Mesendoderm (in vitro differentiated cells): Measurements from ENCODE around the gene ARL5C.
"Not testable (repeated sequence)": the region's sequence is repeated elsewhere in the genome, so short reads cannot be mapped to it uniquely, and the experiment has no call there.

Experiments used
- DNase-seq: peaks from one replicate; pipeline ENCODE4 v3.0.0; 2013
- H2AK5ac ChIP-seq: 2 replicates; pipeline ENCODE4 v1.6.1; 2013; ENCODE audit warnings: low read length, inconsistent platforms
- H2BK120ac ChIP-seq: 2 replicates; pipeline ENCODE4 v1.6.1; 2013; ENCODE audit warnings: low read depth, mild to moderate bottlenecking, low read length, moderate library complexity, mixed read lengths
- H2BK15ac ChIP-seq: replicated peaks from 2 replicates; pipeline ENCODE4 v1.6.1; 2013; ENCODE audit warnings: low read depth, mild to moderate bottlenecking, moderate library complexity
- H2BK5ac ChIP-seq: 2 replicates; pipeline ENCODE4 v1.6.1; 2013; ENCODE audit warnings: low read length, inconsistent platforms
- H3K18ac ChIP-seq: 2 replicates; pipeline ENCODE4 v1.6.1; 2013; ENCODE audit warnings: mild to moderate bottlenecking, low read length, mixed read lengths
- H3K23ac ChIP-seq: one replicate; pipeline ENCODE4 v1.6.1; 2013; ENCODE audit warnings: low read length
- H3K27ac ChIP-seq: 2 replicates; pipeline ENCODE4 v1.5.1; 2013; ENCODE audit warnings: low read depth, mild to moderate bottlenecking, inconsistent platforms, low read length, moderate library complexity
- H3K27me3 ChIP-seq: 2 replicates; pipeline ENCODE4 v1.6.1; 2013; ENCODE audit warnings: low read length, control low read depth, mild to moderate bottlenecking, inconsistent platforms; ENCODE audit not compliant: insufficient read depth, poor library complexity
- H3K36me3 ChIP-seq: 2 replicates; pipeline ENCODE4 v1.6.1; 2013; ENCODE audit warnings: low read length, inconsistent platforms; ENCODE audit not compliant: control insufficient read depth, insufficient read depth
- H3K4ac ChIP-seq: one replicate; pipeline ENCODE4 v1.6.1; 2013; ENCODE audit warnings: low read depth, mild to moderate bottlenecking, low read length, moderate library complexity
- H3K4me1 ChIP-seq: 2 replicates; pipeline ENCODE4 v1.6.1; 2013; ENCODE audit warnings: low read depth, low read length, inconsistent platforms; ENCODE audit not compliant: control insufficient read depth
- H3K4me2 ChIP-seq: 2 replicates; pipeline ENCODE4 v1.6.1; 2013; ENCODE audit warnings: low read length
- H3K4me3 ChIP-seq: 2 replicates; pipeline ENCODE4 v1.5.1; 2013; ENCODE audit warnings: mild to moderate bottlenecking, low read length
- H3K56ac ChIP-seq: one replicate; pipeline ENCODE4 v1.6.1; 2013; ENCODE audit warnings: low read length
- H3K79me1 ChIP-seq: 2 replicates; pipeline ENCODE4 v1.6.1; 2013; ENCODE audit warnings: low read length, inconsistent platforms
- H3K79me2 ChIP-seq: 2 replicates; pipeline ENCODE4 v1.6.1; 2013; ENCODE audit warnings: mild to moderate bottlenecking, low read length; ENCODE audit not compliant: control insufficient read depth, insufficient read depth
- H3K9ac ChIP-seq: 2 replicates; pipeline ENCODE4 v1.6.1; 2013; ENCODE audit warnings: low read length, inconsistent platforms
- H4K5ac ChIP-seq: one replicate; pipeline ENCODE4 v1.6.1; 2013; ENCODE audit warnings: low read length
- H4K8ac ChIP-seq: one replicate; pipeline ENCODE4 v1.6.1; 2013; ENCODE audit warnings: low read depth, mild to moderate bottlenecking, control low read depth, low read length, moderate library complexity
- WGBS: extraction: QIAGEN DNeasy Blood & Tissue Kit; methylation state at CpG from one replicate; pipeline ENCODE4 v1.1.7; 2013; ENCODE audit warnings: low lambda C conversion rate, missing lambda C conversion rate; ENCODE audit not compliant: insufficient coverage; ENCODE audit errors: extremely low coverage; 5-methylcytosine and 5-hydroxymethylcytosine counted together

ARL5C gene

GRCh38 chr17:39170109-39170508 is 4.1 kb upstream of the ARL5C start:
- H3K56ac ChIP-seq = no peak overlapping the region
- no peak overlapping the region for H4K8ac ChIP-seq
- no peaks in the 10 kb centered on the region for H3K79me1 ChIP-seq
- H2AK5ac ChIP-seq = no peak overlapping the region
- no peak overlapping the region for H3K27ac ChIP-seq
- H2BK5ac ChIP-seq = no peak overlapping the region
- no peaks in the 10 kb centered on the region for H3K36me3 ChIP-seq
- no peak overlapping the region for H3K18ac ChIP-seq
- H3K4me3 ChIP-seq = no peak overlapping the region
- H2BK120ac ChIP-seq = no peak overlapping the region
- no peak overlapping the region for H3K23ac ChIP-seq
- H3K4me2 ChIP-seq = no peak overlapping the region
- no peak overlapping the region for H3K4ac ChIP-seq
- H3K4me1 ChIP-seq = no peaks in the 10 kb centered on the region
- no peak overlapping the region for H3K9ac ChIP-seq
- DNase-seq = no peak
- no CpG with 5 or more reads among the region's 4 CpGs for WGBS
- H2BK15ac ChIP-seq = no peak overlapping the region
- peaks cover 10% of the 10 kb centered on the region for H3K27me3 ChIP-seq
- no peak overlapping the region for H4K5ac ChIP-seq
- H3K79me2 ChIP-seq = no peaks in the 10 kb centered on the region

DNA sequence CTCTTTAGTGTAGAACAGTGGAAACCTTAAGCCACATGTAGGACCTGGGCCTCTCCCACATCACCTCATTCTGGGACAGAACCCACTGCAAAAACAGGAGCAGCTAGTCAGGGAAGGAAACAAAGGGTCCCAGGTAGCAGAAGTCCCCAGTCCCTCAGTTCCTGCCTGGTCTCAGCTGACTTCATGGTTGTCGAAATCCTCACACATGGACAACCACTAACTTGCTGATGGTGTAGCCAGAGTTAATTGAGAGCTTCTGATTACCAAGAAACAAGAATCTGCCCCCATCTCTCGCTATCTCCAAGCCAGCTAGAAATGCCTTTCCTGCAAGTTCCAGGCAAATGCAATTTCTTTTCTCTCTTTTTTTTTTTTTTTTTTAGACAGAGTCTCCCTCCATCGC is 3.6 kb upstream of the ARL5C start:
- DNase-seq = no peak
- Histone ChIP-seq H3K36me3 (no peaks in the 10 kb centered on the region), H2BK120ac (no peak overlapping the region), H4K5ac (no peak overlapping the region), H3K27ac (no peak overlapping the region), H3K4me1 (no peaks in the 10 kb centered on the region), H3K9ac (no peak overlapping the region), H3K56ac (no peak overlapping the region), H3K4me2 (no peak overlapping the region), H3K79me1 (no peaks in the 10 kb centered on the region), H4K8ac (no peak overlapping the region), H3K4me3 (no peak overlapping the region), H3K27me3 (peaks cover 10% of the 10 kb centered on the region), H3K4ac (no peak overlapping the region), H2BK15ac (no peak overlapping the region), H3K23ac (no peak overlapping the region), H2AK5ac (no peak overlapping the region), H2BK5ac (no peak overlapping the region), H3K18ac (no peak overlapping the region), H3K79me2 (no peaks in the 10 kb centered on the region)
- no CpG with 5 or more reads among the region's 3 CpGs for WGBS

GRCh38 chr17:39169101-39169500 is 3.1 kb upstream of the ARL5C start:
- H3K9ac ChIP-seq = no peak overlapping the region
- H3K27me3 ChIP-seq = peaks cover 10% of the 10 kb centered on the region
- no peak for DNase-seq
- H3K4ac ChIP-seq = no peak overlapping the region
- no peak overlapping the region for H3K23ac ChIP-seq
- H2BK15ac ChIP-seq = no peak overlapping the region
- no CpG with 5 or more reads among the region's 14 CpGs for WGBS
- no peak overlapping the region for H2AK5ac ChIP-seq
- no peaks in the 10 kb centered on the region for H3K79me2 ChIP-seq
- no peaks in the 10 kb centered on the region for H3K36me3 ChIP-seq
- no peak overlapping the region for H3K4me2 ChIP-seq
- no peak overlapping the region for H3K56ac ChIP-seq
- no peak overlapping the region for H2BK5ac ChIP-seq
- H3K79me1 ChIP-seq = no peaks in the 10 kb centered on the region
- no peak overlapping the region for H3K27ac ChIP-seq
- no peak overlapping the region for H3K18ac ChIP-seq
- no peak overlapping the region for H4K5ac ChIP-seq
- no peak overlapping the region for H4K8ac ChIP-seq
- no peak overlapping the region for H3K4me3 ChIP-seq
- no peaks in the 10 kb centered on the region for H3K4me1 ChIP-seq
- H2BK120ac ChIP-seq = no peak overlapping the region

- H4K5ac ChIP-seq, H2AK5ac ChIP-seq, DNase-seq, H2BK120ac ChIP-seq, H3K79me2 ChIP-seq, H3K56ac ChIP-seq, H2BK15ac ChIP-seq, H3K23ac ChIP-seq, H3K79me1 ChIP-seq, H2BK5ac ChIP-seq, H3K36me3 ChIP-seq, H3K27ac ChIP-seq, H4K8ac ChIP-seq, H3K18ac ChIP-seq, H3K4me3 ChIP-seq, H3K4ac ChIP-seq, H3K4me1 ChIP-seq, H3K9ac ChIP-seq, H3K4me2 ChIP-seq: not testable (repeated sequence)
- no CpG with 5 or more reads among the region's 10 CpGs for WGBS
- H3K27me3 ChIP-seq = peaks cover 10% of the 10 kb centered on the region
Measured at GRCh38 chr17:39168503-39168902, 2.5 kb upstream of the ARL5C start.

DNA sequence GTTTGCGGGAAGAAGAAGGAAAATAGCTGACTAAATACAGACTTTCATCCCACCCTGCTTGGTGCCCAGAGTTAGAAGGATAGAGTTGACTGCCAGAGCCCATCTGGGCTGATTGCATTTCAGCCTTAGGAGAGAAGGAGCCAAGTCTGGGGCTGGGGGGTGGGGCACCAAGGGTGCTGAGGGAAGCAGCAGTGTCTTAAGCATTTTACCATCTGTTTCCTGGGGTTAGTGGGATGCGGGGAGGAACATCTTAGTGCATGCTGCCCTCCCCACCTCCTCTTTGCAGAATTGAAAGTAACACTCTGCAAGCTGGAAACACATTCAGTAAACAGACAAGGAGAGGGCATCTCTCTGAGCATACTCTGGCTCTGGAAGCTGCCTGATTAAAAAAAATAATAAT is 1.5 kb upstream of the ARL5C start:
- H2BK5ac ChIP-seq = no peak overlapping the region
- H3K18ac ChIP-seq = no peak overlapping the region
- H3K79me2 ChIP-seq = no peaks in the 10 kb centered on the region
- no peak overlapping the region for H2AK5ac ChIP-seq
- H4K8ac ChIP-seq = no peak overlapping the region
- no CpG with 5 or more reads among the region's 2 CpGs for WGBS
- no peak overlapping the region for H3K23ac ChIP-seq
- no peak for DNase-seq
- no peak overlapping the region for H2BK15ac ChIP-seq
- no peaks in the 10 kb centered on the region for H3K79me1 ChIP-seq
- no peak overlapping the region for H3K9ac ChIP-seq
- no peak overlapping the region for H4K5ac ChIP-seq
- no peak overlapping the region for H3K4me3 ChIP-seq
- H2BK120ac ChIP-seq = no peak overlapping the region
- H3K4ac ChIP-seq = no peak overlapping the region
- peaks cover 10% of the 10 kb centered on the region for H3K27me3 ChIP-seq
- H3K4me1 ChIP-seq = no peaks in the 10 kb centered on the region
- H3K27ac ChIP-seq = no peak overlapping the region
- no peaks in the 10 kb centered on the region for H3K36me3 ChIP-seq
- no peak overlapping the region for H3K4me2 ChIP-seq
- no peak overlapping the region for H3K56ac ChIP-seq

DNA sequence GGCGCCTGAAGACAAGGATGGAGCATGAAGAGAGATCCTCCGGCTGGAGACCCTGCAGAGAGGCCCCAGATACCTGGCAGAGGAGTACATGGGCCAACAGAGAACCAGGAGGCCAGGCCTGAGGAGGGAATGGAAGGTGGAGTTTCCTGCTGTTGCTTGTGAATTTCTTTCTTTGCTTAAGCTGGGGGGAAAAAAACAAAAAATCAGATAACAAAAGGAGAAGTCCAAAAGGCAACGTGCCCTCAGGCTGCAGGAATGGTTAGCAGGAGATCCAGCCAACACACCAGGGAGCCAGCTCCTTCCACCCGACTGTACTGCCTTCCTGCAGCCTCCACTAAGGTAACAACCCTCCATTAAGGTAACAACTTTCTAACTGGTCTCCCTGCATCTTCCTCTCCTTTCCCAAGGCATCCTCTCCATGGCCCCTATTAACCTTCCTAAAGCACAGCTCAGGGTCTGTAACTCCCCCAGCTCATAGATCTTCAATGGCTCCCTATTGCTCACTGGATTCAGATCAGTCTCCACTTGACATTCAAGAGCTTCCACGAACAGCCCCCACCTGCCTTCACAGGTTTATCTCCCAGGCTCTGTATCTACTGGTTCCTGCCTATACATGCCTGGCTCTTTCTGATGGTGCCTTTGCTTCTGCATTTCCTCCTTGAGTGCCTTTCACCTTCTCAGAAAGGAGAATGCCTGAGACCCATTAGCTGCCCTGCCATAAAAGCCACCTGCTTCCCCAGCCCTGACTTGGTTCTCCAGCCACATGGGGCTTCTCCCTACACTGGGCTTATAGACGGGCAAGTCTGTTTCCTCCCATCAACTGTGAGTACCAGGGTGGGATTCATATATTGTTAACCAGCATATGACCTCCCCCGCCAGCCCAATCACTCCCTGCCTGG is 725 bp upstream of the ARL5C start:
- H3K4me1 ChIP-seq = no peaks in the 10 kb centered on the region
- H3K56ac ChIP-seq = no peak overlapping the region
- peaks cover 10% of the 10 kb centered on the region for H3K27me3 ChIP-seq
- H3K4me2 ChIP-seq = no peak overlapping the region
- no peaks in the 10 kb centered on the region for H3K79me1 ChIP-seq
- DNase-seq = no peak
- no peak overlapping the region for H2BK15ac ChIP-seq
- H4K8ac ChIP-seq = no peak overlapping the region
- H3K4me3 ChIP-seq = no peak overlapping the region
- H3K27ac ChIP-seq = no peak overlapping the region
- no peak overlapping the region for H3K23ac ChIP-seq
- no peak overlapping the region for H2BK5ac ChIP-seq
- no CpG with 5 or more reads among the region's 7 CpGs for WGBS
- no peaks in the 10 kb centered on the region for H3K36me3 ChIP-seq
- H3K9ac ChIP-seq = no peak overlapping the region
- H3K18ac ChIP-seq = no peak overlapping the region
- H2BK120ac ChIP-seq = no peak overlapping the region
- no peaks in the 10 kb centered on the region for H3K79me2 ChIP-seq
- H4K5ac ChIP-seq = no peak overlapping the region
- H3K4ac ChIP-seq = no peak overlapping the region
- no peak overlapping the region for H2AK5ac ChIP-seq
